GM19043 (cell line): ENCODE results near the gene CDK5R2.

Experiments
- ATAC-seq: cut with Tn5 transposase; IDR thresholded peaks from one replicate; pipeline ENCODE4 v1.9.1; 2021; ENCODE audit warnings: low read depth; ENCODE audit not compliant: unreplicated experiment

Gene CDK5R2

GRCh38 chr2:219001577-219002394 is 42.3 kb downstream of the CDK5R2 start:
- no peak for ATAC-seq

GRCh38 chr2:219002395-219003266 is 43.2 kb downstream of the CDK5R2 start:
- ATAC-seq: no peak

GRCh38 chr2:219003267-219003634 is 43.8 kb downstream of the CDK5R2 start:
- ATAC-seq: no peak

- no peak for ATAC-seq
Measured at GRCh38 chr2:219003979-219004378, 44.5 kb downstream of the CDK5R2 start.

- no peak for ATAC-seq
Measured at GRCh38 chr2:219009294-219009693, 49.8 kb downstream of the CDK5R2 start.

GRCh38 chr2:219010162-219010756 is 50.8 kb downstream of the CDK5R2 start:
- peak; percentile 49 for ATAC-seq

- no peak for ATAC-seq
Measured at GRCh38 chr2:219010873-219011272, 51.4 kb downstream of the CDK5R2 start.
